OCI-LY7 (cell line): ENCODE data around the gene RBPMS2. TPM values are rescaled to one million over a fixed set of nuclear protein-coding genes. Genes with fewer than 3 reads are reported as not detected.

ENCODE experiments used
- BruUV-seq: library from RNA; stranded (reverse); fragments of 400-500 nt; replicated peaks from 2 replicates; lab custom pipeline; 2021; lab: Mats Ljungman, UMichigan
- CTCF ChIA-PET: fragments of 300-600 bp; sonication (Branson Sonifier 250); formaldehyde crosslinking; loops from one replicate; lab custom pipeline; 2022; ENCODE audit warnings: antibody characterized with exemption; ENCODE audit not compliant: unreplicated experiment; lab: Charles Lee
- POLR2A ChIA-PET: fragments of 300-600 bp; sonication (Branson Sonifier 250); formaldehyde crosslinking; loops from one replicate; lab custom pipeline; 2022; ENCODE audit warnings: antibody characterized with exemption; lab: Charles Lee
- DNase-seq: peaks from one replicate; pipeline ENCODE4 v3.0.0-alpha.2; 2015; ENCODE audit warnings: low spot score
- H2AFZ ChIP-seq: fragments of 200-600 bp; sonication (generic), shearing (Covaris generic); 2 replicates; pipeline ENCODE4 v1.6.1; 2014; ENCODE audit warnings: mild to moderate bottlenecking, antibody characterized with exemption, low read length, moderate library complexity
- H3K27ac ChIP-seq: fragments of 200-600 bp; sonication (generic); 2 replicates; pipeline ENCODE4 v1.5.1; 2014; ENCODE audit warnings: mixed run types, low read depth, mild to moderate bottlenecking, moderate library complexity, low read length, inconsistent platforms; ENCODE audit not compliant: poor library complexity, severe bottlenecking
- H3K36me3 ChIP-seq: fragments of 200-600 bp; sonication (generic); 2 replicates; pipeline ENCODE4 v1.6.1; 2014; ENCODE audit warnings: mild to moderate bottlenecking, antibody characterized with exemption, low read length, moderate library complexity, mixed read lengths; ENCODE audit not compliant: insufficient read depth
- H3K4me1 ChIP-seq: fragments of 200-600 bp; sonication (generic); 2 replicates; pipeline ENCODE4 v1.5.1; 2014; ENCODE audit warnings: mild to moderate bottlenecking, low read length; ENCODE audit not compliant: insufficient read depth, poor library complexity, severe bottlenecking
- H3K4me2 ChIP-seq: fragments of 200-600 bp; sonication (generic); 2 replicates; pipeline ENCODE4 v1.6.1; 2014; ENCODE audit warnings: mild to moderate bottlenecking, low read length
- H3K4me3 ChIP-seq: fragments of 200-600 bp; sonication (generic); 2 replicates; pipeline ENCODE4 v1.5.1; 2014; ENCODE audit warnings: mild to moderate bottlenecking, low read depth, low read length; ENCODE audit not compliant: poor library complexity, severe bottlenecking
- H3K79me2 ChIP-seq: fragments of 200-600 bp; sonication (generic); 2 replicates; pipeline ENCODE4 v1.6.1; 2016; ENCODE audit warnings: low read depth, mild to moderate bottlenecking, low read length, moderate library complexity, mixed read lengths; ENCODE audit not compliant: insufficient read depth
- H3K9me2 ChIP-seq: fragments of 200-600 bp; sonication (generic); 2 replicates; pipeline ENCODE4 v1.6.1; 2016; ENCODE audit warnings: mild to moderate bottlenecking, low read length, mixed read lengths; ENCODE audit not compliant: insufficient read depth
- H3K9me3 ChIP-seq: fragments of 200-600 bp; sonication (generic); 2 replicates; pipeline ENCODE4 v1.6.1; 2014; ENCODE audit warnings: mild to moderate bottlenecking, mixed run types, low read length, mixed read lengths
- H4K20me1 ChIP-seq: fragments of 200-600 bp; sonication (generic); 2 replicates; pipeline ENCODE4 v1.6.1; 2014; ENCODE audit warnings: mild to moderate bottlenecking, antibody characterized with exemption, low read length, moderate library complexity, mixed read lengths; ENCODE audit not compliant: insufficient read depth
- CTCF ChIP-seq: fragments of 200-600 bp; sonication (generic); conservative IDR thresholded peaks from 2 replicates; pipeline ENCODE4 v1.5.1; 2014; ENCODE audit warnings: mild to moderate bottlenecking, antibody characterized with exemption, low read length, moderate library complexity, mixed read lengths
- EZH2phosphoT487 ChIP-seq: fragments of 200-600 bp; sonication (generic); IDR thresholded peaks from 2 replicates; pipeline ENCODE4 v1.6.1; 2018; ENCODE audit warnings: low read depth, borderline replicate concordance, mild to moderate bottlenecking, mixed run types, antibody characterized with exemption, low read length, moderate library complexity, mixed read lengths
- intact Hi-C: fragments of 100-400 bp; cut with micrococcal nuclease; formaldehyde crosslinking; loops from one replicate; pipeline ENCODE4 v1.10.0; 2022; ENCODE audit not compliant: unreplicated experiment
- total RNA-seq, 2 experiments: library from RNA; depleted of rRNA in 1 of 2; stranded (reverse); fragments of >200 nt in 1 of 2; shearing (Covaris generic) in 1 of 2; gene quantifications; 2 replicates each; pipeline ENCODE4 v1.2.3, GENCODE V29; 2014 to 2022

The RBPMS2 gene
- total RNA-seq, 2 experiments from 2014 or later = not detected

DNA sequence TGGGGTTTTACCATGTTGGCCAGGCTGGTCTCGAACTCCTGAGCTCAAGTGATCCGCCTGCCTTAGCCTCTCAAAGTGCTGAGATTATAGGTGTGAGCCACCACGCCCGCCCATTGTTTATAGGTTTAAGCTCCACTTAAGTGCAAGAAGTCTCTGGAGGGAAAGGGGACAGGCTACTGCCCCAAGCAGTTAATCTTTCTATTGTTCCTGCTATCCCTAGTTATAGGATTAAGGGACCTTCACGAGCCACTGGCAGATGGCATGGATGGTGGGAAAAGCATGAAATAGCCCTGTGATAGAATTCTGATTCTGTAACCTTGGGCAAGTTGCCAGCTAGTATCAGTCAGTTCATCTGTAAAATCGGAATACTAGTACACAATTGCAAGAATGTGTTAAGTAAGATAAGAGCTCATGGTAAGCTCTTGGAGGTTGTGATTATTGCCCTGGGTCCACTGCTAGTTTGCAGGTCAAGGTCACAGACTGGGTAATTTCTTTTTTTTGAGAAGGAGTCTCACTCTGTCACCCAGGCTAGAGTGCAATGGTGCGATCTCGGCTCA lies 5.3 kb upstream of the RBPMS2 start:
- no peaks in the 10 kb centered on the region for H3K9me2 ChIP-seq
- no peaks in the 10 kb centered on the region for H4K20me1 ChIP-seq
- no peak overlapping the region for H3K4me3 ChIP-seq
- H3K4me1 ChIP-seq = no peaks in the 10 kb centered on the region
- intact Hi-C loops = no loop called here
- DNase-seq = no peak
- no peak overlapping the region for H2AFZ ChIP-seq
- BruUV-seq = no TSS peak
- no peak overlapping the region for H3K27ac ChIP-seq
- H3K9me3 ChIP-seq = no peaks in the 10 kb centered on the region
- POLR2A ChIA-PET = interaction anchor here (0.6 to 0.9 kb wide), 2 partner anchors 15 to 19 kb away, joined by 3 read pairs; no protein-coding TSS in a partner anchor
- no peaks in the 10 kb centered on the region for H3K36me3 ChIP-seq
- H3K4me2 ChIP-seq = no peak overlapping the region
- H3K79me2 ChIP-seq = no peaks in the 10 kb centered on the region
- CTCF ChIA-PET = no interaction called here
- TF ChIP-seq EZH2phosphoT487 (no peak), CTCF (no peak)

GRCh38 chr15:64779630-64780029 lies 4.2 kb upstream of the RBPMS2 start:
- H3K4me1 ChIP-seq = no peaks in the 10 kb centered on the region
- no peak overlapping the region for H3K4me3 ChIP-seq
- TF ChIP-seq CTCF (no peak), EZH2phosphoT487 (no peak)
- H3K9me2 ChIP-seq = no peaks in the 10 kb centered on the region
- no peak overlapping the region for H2AFZ ChIP-seq
- H3K79me2 ChIP-seq = no peaks in the 10 kb centered on the region
- no peak overlapping the region for H3K27ac ChIP-seq
- no peak overlapping the region for H3K4me2 ChIP-seq
- no peak for DNase-seq
- intact Hi-C loops = no loop called here
- H3K9me3 ChIP-seq = no peaks in the 10 kb centered on the region
- CTCF ChIA-PET = no interaction called here
- H3K36me3 ChIP-seq = no peaks in the 10 kb centered on the region
- no peaks in the 10 kb centered on the region for H4K20me1 ChIP-seq
- no TSS peak for BruUV-seq
- POLR2A ChIA-PET = no interaction called here

- Histone ChIP-seq H2AFZ (no peak overlapping the region), H3K36me3 (no peaks in the 10 kb centered on the region), H3K4me2 (no peak overlapping the region), H3K79me2 (no peaks in the 10 kb centered on the region), H3K4me3 (no peak overlapping the region), H3K27ac (no peak overlapping the region), H4K20me1 (no peaks in the 10 kb centered on the region), H3K9me3 (no peaks in the 10 kb centered on the region), H3K4me1 (no peaks in the 10 kb centered on the region), H3K9me2 (no peaks in the 10 kb centered on the region)
- no peak for TF ChIP-seq EZH2phosphoT487
- TF ChIP-seq CTCF = no peak
- ChIA-PET CTCF (no interaction called here), POLR2A (interaction anchor here (0.6 kb wide), 1 partner anchor 53 kb away, joined by 4 read pairs; no protein-coding TSS in a partner anchor)
- no TSS peak for BruUV-seq
- intact Hi-C loops = no loop called here
- DNase-seq = no peak
Measured at GRCh38 chr15:64779024-64779423, 3.6 kb upstream of the RBPMS2 start.
